ENCODE data around the gene ATG2A.

DNA sequence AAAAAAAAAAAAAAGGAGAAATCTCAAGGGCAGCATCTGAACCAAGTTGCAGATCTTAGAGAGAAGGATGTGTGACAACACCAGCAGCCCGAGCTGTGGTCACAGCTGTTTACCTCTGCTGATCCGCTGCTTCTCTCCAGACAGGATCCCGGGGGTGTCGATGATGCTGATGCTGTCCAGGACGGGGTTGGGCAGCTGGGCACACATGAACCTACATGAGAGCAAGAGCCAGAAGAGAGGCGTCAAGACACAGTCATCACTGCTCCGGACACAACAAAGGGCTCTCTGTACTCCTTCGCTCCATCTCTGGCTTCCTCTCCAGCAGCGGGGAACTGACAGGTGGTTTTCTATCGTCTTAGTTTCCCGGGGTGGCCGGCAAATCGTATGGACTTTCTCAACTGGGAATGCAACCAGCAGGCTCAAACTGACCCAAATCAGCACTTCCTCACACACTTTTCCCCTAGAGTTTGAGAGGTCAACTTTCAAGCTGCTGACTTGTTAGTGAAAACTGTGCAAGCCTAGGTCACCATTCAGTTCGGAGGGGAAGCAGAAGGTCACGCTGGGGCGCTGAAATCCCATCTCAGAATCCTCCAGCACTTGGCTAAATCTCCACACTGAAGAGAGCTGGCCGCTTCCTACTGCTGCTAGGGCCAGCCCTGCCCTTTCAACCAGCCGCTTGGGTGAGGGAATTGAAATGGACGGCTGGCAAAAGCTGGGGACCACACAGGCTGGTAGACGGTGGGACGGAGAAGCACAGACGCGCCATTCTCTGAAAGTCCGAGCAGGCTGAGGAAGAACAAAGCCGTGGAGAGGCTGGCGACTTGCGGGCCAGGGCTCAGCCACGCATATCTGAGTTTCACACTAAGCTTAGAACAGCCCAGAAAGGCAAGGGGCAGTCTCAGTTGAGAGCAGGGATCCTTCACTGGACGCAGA lies 42.4 kb downstream of the ATG2A start:
- no peak for TF ChIP-seq POLR2A (IDR thresholded peaks at IDR 0.05)
- TF ChIP-seq, protein P1, sequence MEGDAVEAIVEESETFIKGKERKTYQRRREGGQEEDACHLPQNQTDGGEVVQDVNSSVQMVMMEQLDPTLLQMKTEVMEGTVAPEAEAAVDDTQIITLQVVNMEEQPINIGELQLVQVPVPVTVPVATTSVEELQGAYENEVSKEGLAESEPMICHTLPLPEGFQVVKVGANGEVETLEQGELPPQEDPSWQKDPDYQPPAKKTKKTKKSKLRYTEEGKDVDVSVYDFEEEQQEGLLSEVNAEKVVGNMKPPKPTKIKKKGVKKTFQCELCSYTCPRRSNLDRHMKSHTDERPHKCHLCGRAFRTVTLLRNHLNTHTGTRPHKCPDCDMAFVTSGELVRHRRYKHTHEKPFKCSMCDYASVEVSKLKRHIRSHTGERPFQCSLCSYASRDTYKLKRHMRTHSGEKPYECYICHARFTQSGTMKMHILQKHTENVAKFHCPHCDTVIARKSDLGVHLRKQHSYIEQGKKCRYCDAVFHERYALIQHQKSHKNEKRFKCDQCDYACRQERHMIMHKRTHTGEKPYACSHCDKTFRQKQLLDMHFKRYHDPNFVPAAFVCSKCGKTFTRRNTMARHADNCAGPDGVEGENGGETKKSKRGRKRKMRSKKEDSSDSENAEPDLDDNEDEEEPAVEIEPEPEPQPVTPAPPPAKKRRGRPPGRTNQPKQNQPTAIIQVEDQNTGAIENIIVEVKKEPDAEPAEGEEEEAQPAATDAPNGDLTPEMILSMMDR (IDR thresholded peaks at IDR 0.05): no peak

All from adrenal gland (tissue), 5 donors.